Tibial nerve (tissue), 4 donors: Measurements from ENCODE around the gene CHST2.

ENCODE experiments used
- CTCF ChIP-seq, 5 experiments: fragments of 200-600 bp in 3 of 5; fragments of 450-650 bp in 2 of 5; sonication (generic) in 3 of 5; IDR thresholded peaks; one replicate each; pipeline ENCODE4 v1.5.1; 2016 to 2019; ENCODE audit warnings: antibody characterized with exemption in 5 of 5, mild to moderate bottlenecking in 3 of 5, moderate library complexity in 2 of 5
- EP300 ChIP-seq, 2 donors: sonication (generic); formaldehyde crosslinking; IDR thresholded peaks; one replicate each; pipeline ENCODE4 v1.6.1; 2017; ENCODE audit warnings: antibody characterized with exemption in 2 of 2, mild to moderate bottlenecking in 1 of 2
- POLR2A ChIP-seq, 2 donors: fragments of 450-650 bp; IDR thresholded peaks; one replicate each; pipeline ENCODE4 v1.6.1; 2017; ENCODE audit warnings: antibody characterized with exemption in 2 of 2, mild to moderate bottlenecking in 2 of 2, moderate library complexity in 2 of 2

GRCh38 chr3:143172795-143173145 is 53.2 kb downstream of the CHST2 start:
- TF ChIP-seq EP300 (IDR thresholded peaks at IDR 0.05) (no peak), CTCF (IDR thresholded peaks at IDR 0.05) (no peak), POLR2A (IDR thresholded peaks at IDR 0.05) (no peak)
